Stimulated activated CD8-positive, alpha-beta memory T cell treated with anti-CD3 and anti-CD28 coated beads, Interleukin-7, amount 100 ng/mL, for 48 hours (primary cell): ENCODE results near the gene PRKD1.

Experiments
- DNase-seq, 2 donors: peaks; one replicate each; pipeline ENCODE4 v3.0.0-alpha.2; 2020; ENCODE audit warnings: low read depth in 1 of 2; ENCODE audit errors: extremely low read depth in 1 of 2

PRKD1 gene

GRCh38 chr14:29927376-29928116 lies at the start of gene PRKD1:
TSS of gene PRKD1 (minus strand) at chr14:29927847.
- no peak for DNase-seq

GRCh38 chr14:29971101-29971500 lies 43.5 kb upstream of the PRKD1 start:
- no peak for DNase-seq

GRCh38 chr14:29955087-29955486 lies 27.4 kb upstream of the PRKD1 start:
- no peak for DNase-seq

GRCh38 chr14:29953501-29953900 lies 25.9 kb upstream of the PRKD1 start:
- DNase-seq, result no peak

- DNase-seq, result no peak
These were observed 16.4 kb upstream of the PRKD1 start for GRCh38 chr14:29944091-29944490.

GRCh38 chr14:29941401-29941800 lies 13.8 kb upstream of the PRKD1 start:
- no peak for DNase-seq

- DNase-seq, result no peak
These were observed 12.8 kb upstream of the PRKD1 start for GRCh38 chr14:29940482-29940881.

- no peak for DNase-seq
These were observed 9.5 kb upstream of the PRKD1 start for GRCh38 chr14:29937116-29937515.

GRCh38 chr14:29930283-29930682 lies 2.6 kb upstream of the PRKD1 start:
- DNase-seq, result no peak

GRCh38 chr14:29928117-29928640 lies 532 bp upstream of the PRKD1 start:
- no peak for DNase-seq

GRCh38 chr14:29926701-29927375 lies 809 bp downstream of the PRKD1 start:
- no peak for DNase-seq

- no peak for DNase-seq
These were observed 1.4 kb downstream of the PRKD1 start for GRCh38 chr14:29926228-29926627.

- no peak for DNase-seq
These were observed 1.9 kb downstream of the PRKD1 start for GRCh38 chr14:29925736-29926135.

GRCh38 chr14:29925101-29925722 lies 2.4 kb downstream of the PRKD1 start:
- no peak for DNase-seq

GRCh38 chr14:29919845-29920244 lies 7.8 kb downstream of the PRKD1 start:
- DNase-seq, result no peak

GRCh38 chr14:29918981-29919380 lies 8.7 kb downstream of the PRKD1 start:
- no peak for DNase-seq

GRCh38 chr14:29913566-29913965 lies 14.1 kb downstream of the PRKD1 start:
- DNase-seq, result no peak

GRCh38 chr14:29911810-29912209 lies 15.8 kb downstream of the PRKD1 start:
- DNase-seq, result no peak

GRCh38 chr14:29908652-29909577 lies 18.7 kb downstream of the PRKD1 start:
- DNase-seq, result no peak

GRCh38 chr14:29906256-29906870 lies 21.3 kb downstream of the PRKD1 start:
- DNase-seq, result no peak
